ENCODE results near the gene MICALL1.

Gene MICALL1, protein sequence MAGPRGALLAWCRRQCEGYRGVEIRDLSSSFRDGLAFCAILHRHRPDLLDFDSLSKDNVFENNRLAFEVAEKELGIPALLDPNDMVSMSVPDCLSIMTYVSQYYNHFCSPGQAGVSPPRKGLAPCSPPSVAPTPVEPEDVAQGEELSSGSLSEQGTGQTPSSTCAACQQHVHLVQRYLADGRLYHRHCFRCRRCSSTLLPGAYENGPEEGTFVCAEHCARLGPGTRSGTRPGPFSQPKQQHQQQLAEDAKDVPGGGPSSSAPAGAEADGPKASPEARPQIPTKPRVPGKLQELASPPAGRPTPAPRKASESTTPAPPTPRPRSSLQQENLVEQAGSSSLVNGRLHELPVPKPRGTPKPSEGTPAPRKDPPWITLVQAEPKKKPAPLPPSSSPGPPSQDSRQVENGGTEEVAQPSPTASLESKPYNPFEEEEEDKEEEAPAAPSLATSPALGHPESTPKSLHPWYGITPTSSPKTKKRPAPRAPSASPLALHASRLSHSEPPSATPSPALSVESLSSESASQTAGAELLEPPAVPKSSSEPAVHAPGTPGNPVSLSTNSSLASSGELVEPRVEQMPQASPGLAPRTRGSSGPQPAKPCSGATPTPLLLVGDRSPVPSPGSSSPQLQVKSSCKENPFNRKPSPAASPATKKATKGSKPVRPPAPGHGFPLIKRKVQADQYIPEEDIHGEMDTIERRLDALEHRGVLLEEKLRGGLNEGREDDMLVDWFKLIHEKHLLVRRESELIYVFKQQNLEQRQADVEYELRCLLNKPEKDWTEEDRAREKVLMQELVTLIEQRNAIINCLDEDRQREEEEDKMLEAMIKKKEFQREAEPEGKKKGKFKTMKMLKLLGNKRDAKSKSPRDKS

DNA sequence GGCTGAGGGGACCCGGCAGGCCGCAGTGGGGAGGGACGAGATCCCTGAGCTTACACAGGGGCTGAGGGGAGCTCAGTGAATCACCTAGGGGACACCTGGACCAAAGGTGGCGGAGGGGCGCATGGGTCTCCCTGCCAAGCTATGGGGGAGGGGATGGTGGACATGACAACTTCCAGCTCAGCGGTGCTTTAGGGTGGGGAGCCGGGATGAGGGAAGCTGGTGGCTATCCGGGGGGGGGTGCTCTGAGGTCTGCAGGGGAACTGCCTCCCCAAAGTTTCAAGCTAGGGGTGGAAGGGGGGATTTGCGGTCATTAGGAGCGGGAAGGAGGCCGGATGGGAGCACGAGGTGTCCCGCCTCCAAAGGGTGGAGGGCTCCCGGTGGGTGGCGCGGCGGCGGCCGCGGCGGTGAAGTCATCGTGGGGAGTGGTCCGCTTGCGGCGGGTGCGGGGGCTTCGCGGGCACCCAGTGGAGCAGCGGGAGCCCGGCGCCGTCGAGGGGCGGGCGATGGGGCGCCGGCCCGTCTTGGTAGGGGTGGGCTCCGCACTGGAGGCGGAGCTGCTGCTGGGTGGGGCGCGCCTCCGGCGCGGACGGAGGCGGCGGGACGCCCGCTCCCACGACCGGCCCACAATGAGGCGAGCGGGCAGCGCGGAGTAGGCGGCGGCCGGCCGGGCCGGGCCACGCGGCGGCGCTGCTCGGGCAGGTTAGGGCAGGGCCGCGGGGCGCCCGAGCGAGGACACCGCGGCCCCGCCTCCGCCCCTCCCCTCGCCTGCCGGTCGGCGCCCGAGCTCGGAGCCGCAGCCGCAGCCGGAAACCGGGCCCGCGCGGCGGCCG is at the start of gene MICALL1:
TSS of gene MICALL1 (plus strand) at position 764 of the 830 bp plus-strand sequence. CDS start 126 bp downstream, outside the sequence.
- peak; percentile 80 for DNase-seq

DNA sequence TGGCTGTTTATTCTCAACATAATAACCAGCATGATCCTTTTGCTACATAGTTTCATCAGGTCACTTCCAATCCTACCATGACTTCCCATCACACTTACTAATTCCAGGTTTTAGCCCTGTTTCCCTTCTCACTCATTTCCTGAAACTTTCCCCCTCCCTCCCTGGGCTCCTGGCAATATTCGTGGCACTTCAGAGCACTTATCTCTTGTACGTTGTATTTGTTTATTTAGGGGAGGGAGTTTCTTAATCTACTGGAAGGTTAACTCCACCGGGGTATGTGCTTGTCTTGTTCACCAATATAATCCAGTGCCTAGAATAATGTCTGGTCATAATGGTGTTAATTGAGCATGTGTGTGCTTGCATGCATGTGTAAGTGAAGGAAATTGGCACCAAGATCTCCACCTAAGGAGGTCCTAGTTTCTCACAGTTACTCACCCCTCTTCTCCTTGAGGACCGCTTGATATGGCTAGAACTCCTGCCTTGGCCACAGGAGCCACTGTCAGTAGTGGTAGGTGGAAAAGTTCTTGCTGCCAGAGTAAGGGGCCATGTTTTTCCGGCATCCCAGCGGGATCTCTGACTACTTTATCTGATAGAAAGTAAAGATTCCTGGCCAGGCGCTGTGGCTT is 45.2 kb upstream of the MICALL1 start:
- no peak for DNase-seq

GRCh38 chr22:37862570-37863325 is 43.3 kb upstream of the MICALL1 start:
- no peak for DNase-seq

DNA sequence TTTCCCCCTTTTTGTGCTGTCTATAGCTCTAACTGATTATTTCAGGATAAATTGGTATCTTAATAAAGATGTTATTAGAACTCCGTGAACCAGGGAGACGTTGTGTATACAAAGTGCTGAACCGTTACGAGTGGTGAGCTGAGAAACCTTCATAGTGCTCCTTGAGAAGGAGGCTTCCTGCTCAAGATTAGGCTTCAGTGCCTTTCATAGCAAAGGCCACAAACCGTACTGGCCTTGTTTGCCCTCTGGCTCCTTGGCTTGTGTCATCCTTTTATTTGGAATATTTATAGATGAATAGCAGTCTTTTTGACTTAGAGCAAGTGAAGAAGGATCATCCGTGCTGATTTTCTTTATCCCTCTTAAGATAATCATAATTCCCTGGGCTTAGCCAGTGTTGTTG is 40.6 kb upstream of the MICALL1 start:
- DNase-seq = no peak

DNA sequence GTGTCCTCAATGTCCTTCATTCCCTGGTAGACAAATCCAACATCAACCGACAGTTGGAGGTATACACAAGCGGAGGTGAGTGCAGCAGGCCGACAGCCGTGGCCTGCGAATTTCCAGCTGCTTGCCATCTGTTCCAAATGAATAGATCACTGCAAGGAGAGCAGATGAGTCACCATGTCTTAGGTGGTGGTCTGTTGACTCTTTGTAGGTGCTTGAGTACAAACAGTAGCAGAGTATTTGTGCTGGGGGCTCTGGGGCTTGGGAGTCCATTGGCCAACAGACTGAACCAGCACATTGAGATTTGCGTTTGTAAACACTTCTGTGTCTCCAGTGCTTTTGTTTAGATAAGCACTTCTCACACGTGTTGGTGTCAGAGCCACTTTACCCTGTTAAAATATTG is 35.8 kb upstream of the MICALL1 start:
- DNase-seq = no peak

GRCh38 chr22:37880668-37881440 is 25.2 kb upstream of the MICALL1 start:
- DNase-seq = no peak

GRCh38 chr22:37884420-37884819 is 21.7 kb upstream of the MICALL1 start:
- no peak for DNase-seq

- no peak for DNase-seq
These were observed 18.3 kb upstream of the MICALL1 start for GRCh38 chr22:37887584-37888378.

GRCh38 chr22:37891926-37892325 is 14.2 kb upstream of the MICALL1 start:
- no peak for DNase-seq

DNA sequence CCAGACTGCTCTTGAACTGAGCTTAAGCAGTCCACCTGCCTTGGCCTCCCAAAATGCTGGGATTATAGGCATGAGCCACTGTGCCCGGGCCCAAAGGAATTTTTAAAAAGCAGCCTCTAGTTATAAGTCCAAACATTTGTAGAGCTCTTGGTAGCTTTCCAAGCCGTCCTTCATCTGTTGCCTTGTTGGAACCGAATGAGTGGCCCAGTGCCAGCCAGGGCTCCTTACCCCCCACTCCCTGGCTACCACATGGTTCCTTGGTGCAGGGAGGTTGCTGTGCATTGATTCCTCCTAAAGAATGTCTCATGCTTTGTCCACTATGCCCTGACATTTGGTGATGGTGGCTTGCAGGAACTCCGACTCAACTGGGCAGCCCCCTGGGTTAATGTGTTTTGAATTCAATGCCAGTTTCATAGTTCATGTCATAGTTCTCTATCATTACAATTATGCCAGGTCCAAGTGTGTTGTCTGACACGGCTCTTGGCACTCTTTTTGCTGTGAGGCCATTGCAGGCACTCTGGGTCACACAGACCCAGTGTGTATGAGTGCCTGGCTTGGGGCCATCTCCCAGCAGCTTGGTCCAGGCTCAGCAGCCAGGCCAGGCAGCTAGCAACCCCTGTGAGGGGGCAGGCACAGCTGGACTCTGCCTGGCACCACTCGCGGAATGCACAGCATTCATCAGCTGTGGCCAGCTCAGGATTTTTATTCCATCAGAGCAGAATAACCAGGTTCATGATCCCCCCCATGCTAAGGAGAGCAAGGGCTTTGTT is 13.3 kb upstream of the MICALL1 start:
- no peak for DNase-seq

DNA sequence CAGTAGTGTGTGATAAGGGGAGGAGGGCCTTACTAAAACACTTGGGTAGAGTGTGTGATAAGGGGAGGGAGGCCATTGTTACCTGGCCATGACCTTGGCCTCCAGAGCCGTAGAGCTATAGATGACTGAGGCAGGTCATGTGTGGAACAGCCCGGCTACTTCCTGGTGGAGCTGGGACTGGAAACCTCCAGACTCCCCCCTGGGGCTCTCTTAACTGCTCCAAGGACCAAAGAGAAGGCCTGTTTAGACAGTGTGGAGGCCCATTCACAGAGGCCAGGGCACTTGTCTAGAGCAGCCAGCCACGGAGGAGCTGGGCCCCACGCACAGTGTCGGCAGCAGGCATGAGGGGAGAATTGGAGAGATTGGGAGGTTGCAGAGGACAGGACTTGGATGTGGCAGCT is 12.5 kb upstream of the MICALL1 start:
- DNase-seq = no peak

DNA sequence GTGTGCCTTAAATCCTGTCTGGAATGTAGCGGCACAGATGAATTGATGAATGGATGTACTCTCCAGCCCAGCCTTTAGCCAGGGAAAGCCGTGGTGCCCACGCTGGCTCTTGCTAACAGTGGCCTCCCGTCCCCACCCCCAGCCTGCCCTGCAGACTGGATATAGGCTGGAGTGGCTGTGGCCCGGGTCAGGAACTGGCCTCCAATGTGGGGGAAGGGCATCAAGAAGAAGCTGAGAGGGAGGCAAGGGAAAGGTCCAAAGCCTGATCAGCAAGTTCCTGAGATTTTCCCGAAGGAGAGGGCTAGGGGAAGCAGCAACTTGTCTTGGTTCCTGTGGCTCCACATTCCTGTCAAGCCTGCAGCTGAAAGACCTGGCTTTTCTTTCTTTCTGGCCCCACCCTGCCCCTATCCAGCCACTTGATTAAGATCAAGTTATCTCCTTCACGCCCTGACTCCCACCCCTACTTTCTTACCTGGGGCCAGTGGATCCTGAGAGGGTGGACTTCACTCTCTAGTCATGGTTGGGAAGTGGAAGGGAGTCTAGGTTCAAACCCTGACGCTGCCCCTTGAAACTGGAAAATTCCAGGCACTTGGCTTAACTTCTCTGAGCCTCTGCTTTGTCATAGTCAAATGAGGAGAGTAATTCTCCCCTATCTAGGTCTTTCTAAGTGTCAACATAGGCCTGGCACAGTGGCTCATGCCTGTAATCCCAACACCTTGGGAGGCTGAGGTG is 11.0 kb upstream of the MICALL1 start:
- DNase-seq = no peak

DNA sequence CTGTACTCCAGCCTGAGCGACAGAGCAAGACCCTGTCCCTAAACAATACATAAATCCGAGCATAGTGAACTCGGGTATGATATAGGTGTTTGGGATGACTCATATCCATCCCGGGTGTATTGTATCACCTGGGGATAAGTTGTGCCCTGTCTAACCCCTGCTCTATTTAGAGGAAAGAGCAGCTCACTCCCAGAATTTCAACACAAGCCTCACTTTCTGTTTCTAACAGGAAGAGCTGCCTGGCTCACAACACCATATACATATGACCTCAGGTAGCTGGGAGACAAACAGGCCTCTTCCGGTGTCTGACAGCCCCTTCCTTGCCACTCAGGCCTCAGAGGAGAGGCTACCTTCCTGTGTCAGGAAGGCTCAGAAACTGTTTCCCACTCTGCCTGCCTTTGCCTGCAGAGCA is 9.9 kb upstream of the MICALL1 start:
- DNase-seq = peak; percentile 44

- no peak for DNase-seq
These were observed 9.2 kb upstream of the MICALL1 start for GRCh38 chr22:37896939-37897338.

- DNase-seq = no peak
These were observed 8.3 kb upstream of the MICALL1 start for GRCh38 chr22:37897807-37898206.

- DNase-seq = no peak
These were observed 7.5 kb upstream of the MICALL1 start for GRCh38 chr22:37898441-37899181.
